Breast epithelium (tissue), 3 donors: ENCODE data around the gene UBE2H.

ENCODE experiments used
- CTCF ChIP-seq, 3 donors: fragments of 450-650 bp; IDR thresholded peaks; one replicate each; pipeline ENCODE4 v1.5.1; 2016 to 2017; ENCODE audit warnings: antibody characterized with exemption in 3 of 3, mild to moderate bottlenecking in 3 of 3, moderate library complexity in 3 of 3
- POLR2A ChIP-seq: fragments of 450-650 bp; IDR thresholded peaks from one replicate; pipeline ENCODE4 v1.6.1; 2016; ENCODE audit warnings: antibody characterized with exemption, mild to moderate bottlenecking, moderate library complexity
- POLR2AphosphoS5 ChIP-seq, 3 donors: sonication (generic); formaldehyde crosslinking; IDR thresholded peaks; one replicate each; pipeline ENCODE4 v1.6.1; 2017; ENCODE audit warnings: antibody characterized with exemption in 3 of 3

DNA sequence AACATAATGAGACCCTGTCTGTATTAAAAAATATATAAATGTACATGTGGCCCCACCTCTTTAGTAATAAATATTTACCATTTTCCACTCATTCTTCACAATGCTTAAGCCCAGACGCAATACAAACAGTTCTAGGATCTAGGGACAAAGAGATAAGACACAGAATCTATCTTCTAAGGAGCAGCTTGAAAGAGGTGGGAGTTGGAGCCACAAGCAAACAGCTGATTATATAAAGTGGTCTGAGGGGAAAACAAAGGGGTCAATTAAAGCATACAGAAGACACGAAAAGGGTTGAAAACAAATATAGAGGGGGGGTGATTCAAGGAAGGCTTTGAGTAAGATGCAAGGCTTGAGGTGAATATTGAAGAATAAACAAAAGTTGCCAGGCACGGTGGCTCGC lies 43.1 kb downstream of the UBE2H start:
- no peak for TF ChIP-seq CTCF (IDR thresholded peaks at IDR 0.05)
- TF ChIP-seq POLR2A: no peak
- TF ChIP-seq POLR2AphosphoS5 (IDR thresholded peaks at IDR 0.05): no peak
